ENCODE results near the gene CBX2.

Gene CBX2

GRCh38 chr17:79777894-79778503 lies at the start of gene CBX2:
Gene CBX2, plus strand, starts transcription at chr17:79778148. Its CDS starts 88 bp downstream, at chr17:79778236.
- DNase-seq, result peak; percentile 31 to 79 (median 70)

GRCh38 chr17:79728169-79728907 lies 49.6 kb upstream of the CBX2 start:
- DNase-seq, result peak; percentile 72 to 88 (median 84)

GRCh38 chr17:79728908-79729471 lies 49.0 kb upstream of the CBX2 start:
- DNase-seq, result no peak

- no peak for DNase-seq
Measured at GRCh38 chr17:79729761-79730160, 48.2 kb upstream of the CBX2 start.

- no peak for DNase-seq
Measured at GRCh38 chr17:79730437-79730768, 47.5 kb upstream of the CBX2 start.

GRCh38 chr17:79730769-79731483 lies 47.0 kb upstream of the CBX2 start, which contains the start of gene ENPP7:
Gene ENPP7, plus strand, starts transcription at chr17:79730943. Its CDS starts 197 bp downstream, at chr17:79731140.
- no peak for DNase-seq

- no peak for DNase-seq
Measured at GRCh38 chr17:79732254-79732653, 45.7 kb upstream of the CBX2 start.

GRCh38 chr17:79732804-79733691 lies 44.9 kb upstream of the CBX2 start:
- DNase-seq, result peak in 1 of 6 experiments; percentile 11

GRCh38 chr17:79733692-79734070 lies 44.3 kb upstream of the CBX2 start:
- no peak for DNase-seq

GRCh38 chr17:79735096-79735495 lies 42.9 kb upstream of the CBX2 start:
- DNase-seq, result no peak

- DNase-seq, result no peak
Measured at GRCh38 chr17:79737046-79737921, 40.7 kb upstream of the CBX2 start.

GRCh38 chr17:79737922-79738578 lies 39.9 kb upstream of the CBX2 start:
- DNase-seq, result no peak

GRCh38 chr17:79738643-79739042 lies 39.3 kb upstream of the CBX2 start:
- no peak for DNase-seq

GRCh38 chr17:79739148-79740062 lies 38.5 kb upstream of the CBX2 start:
- no peak for DNase-seq

- DNase-seq, result no peak
Measured at GRCh38 chr17:79740413-79740812, 37.5 kb upstream of the CBX2 start.

GRCh38 chr17:79741401-79741750 lies 36.6 kb upstream of the CBX2 start:
- no peak for DNase-seq

GRCh38 chr17:79741751-79742588 lies 36.0 kb upstream of the CBX2 start:
- DNase-seq, result peak; percentile 22 to 77 (median 70)

- no peak for DNase-seq
Measured at GRCh38 chr17:79742589-79742918, 35.4 kb upstream of the CBX2 start.

GRCh38 chr17:79742951-79743476 lies 34.9 kb upstream of the CBX2 start:
- DNase-seq, result no peak

All from stimulated activated naive CD4-positive, alpha-beta T cell (primary cell).